NCI-H2107 treated with DMSO at 0.1 percent for 48 hours (cell line): Measurements from ENCODE around the gene NRXN2.
"Not testable (repeated sequence)": the region's sequence is repeated elsewhere in the genome, so short reads cannot be mapped to it uniquely, and the experiment has no call there.

ENCODE experiments used
- DNase-seq: peaks from one replicate; lab custom pipeline; 2025; ENCODE audit not compliant: unreplicated experiment; lab: John Stamatoyannopoulos, UW

NRXN2 gene

GRCh38 chr11:64608636-64609035 lies 114.4 kb downstream of the NRXN2 start:
- DNase-seq, result no peak

- DNase-seq, result no peak
Observed at GRCh38 chr11:64608046-64608445, 115.0 kb downstream of the NRXN2 start.

- no peak for DNase-seq
Observed at GRCh38 chr11:64607381-64607985, 115.5 kb downstream of the NRXN2 start.

DNA sequence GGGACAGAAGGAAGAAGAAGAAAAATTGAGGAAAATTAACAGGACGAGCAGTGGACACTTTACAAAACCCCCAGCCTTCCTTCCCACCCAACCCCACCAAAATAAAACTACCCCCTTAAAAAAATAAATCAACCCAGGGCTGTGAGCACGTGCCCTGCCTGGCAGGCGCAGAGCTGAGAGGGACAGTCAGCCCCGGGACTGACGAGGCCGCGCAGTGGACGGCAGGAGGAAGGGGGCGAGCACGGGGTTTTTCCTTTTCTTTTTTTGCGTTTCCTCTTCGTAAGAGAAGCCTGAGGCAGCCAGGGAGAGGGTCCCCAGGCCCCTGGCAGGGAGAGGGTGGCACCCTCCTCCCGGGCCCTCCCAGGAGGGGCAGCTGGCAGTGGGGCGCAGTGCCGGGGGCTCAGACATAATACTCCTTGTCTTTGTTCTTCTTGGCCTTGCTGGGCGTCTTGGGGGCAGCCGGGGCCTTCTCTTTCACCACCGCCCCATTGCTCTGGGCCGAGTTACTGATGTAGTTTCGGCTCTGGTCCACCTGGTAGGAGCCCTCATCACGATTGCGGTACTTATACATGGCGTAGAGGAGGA lies 116.1 kb downstream of the NRXN2 start:
- no peak for DNase-seq

DNA sequence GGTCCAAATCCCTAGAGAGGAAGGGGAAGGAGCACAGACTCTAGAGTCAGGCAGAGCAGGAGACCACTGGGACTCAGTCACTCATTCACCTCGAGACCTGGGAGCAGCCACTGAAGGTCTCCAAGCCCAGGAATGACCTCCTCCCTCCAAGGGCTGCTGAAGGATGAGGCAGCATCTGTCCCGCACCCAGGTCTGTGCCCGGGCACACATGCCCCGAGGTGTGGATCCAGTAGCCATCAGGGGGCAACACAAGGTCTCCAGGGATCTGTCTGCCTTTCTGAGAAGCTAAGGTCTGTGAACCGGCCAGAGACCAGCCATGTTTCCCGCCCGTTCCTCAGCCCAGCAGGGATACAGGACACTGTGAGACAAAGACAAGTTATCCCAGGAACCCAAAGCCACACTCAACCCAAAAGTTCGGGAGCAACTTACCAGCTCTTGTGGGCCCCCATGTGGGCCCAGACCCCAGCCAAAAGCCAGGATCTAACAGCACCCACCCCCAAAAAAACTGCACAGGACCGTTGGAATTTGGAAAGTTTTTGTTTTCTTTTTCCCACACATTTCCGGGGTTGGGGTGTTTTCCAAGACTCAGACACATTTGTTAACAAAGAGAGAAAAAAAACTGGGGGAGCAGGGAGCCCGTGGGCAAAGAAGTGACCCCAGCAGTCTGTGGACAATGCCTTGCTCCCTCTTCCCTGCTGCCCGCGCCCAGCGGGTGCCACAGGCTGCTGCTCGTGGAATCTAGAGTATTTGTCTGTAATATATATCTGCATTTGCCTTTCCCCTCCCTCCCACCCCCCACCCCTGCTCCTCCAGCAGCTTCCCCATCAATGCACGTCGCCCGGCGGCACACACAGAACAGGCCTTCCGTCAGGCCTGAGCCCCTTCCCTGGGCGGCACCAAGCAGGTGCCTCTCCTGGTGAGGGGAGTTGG lies 117.1 kb downstream of the NRXN2 start:
- DNase-seq, result no peak

DNA sequence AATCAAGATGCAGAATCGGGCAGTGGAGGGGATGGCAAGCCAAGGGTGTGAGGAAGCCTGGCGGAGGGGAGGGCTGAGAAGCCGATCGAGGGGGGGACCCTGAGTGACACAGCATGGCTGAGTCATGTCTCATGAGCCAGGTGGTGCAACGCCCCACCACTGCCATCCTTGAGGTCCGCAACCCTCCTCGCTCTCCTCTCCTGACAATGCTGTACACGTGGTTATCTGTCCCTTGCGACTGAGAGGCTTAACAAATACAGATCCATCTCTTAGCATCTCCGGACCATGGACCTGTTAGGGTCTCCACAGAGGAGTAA lies 117.8 kb downstream of the NRXN2 start:
- no peak for DNase-seq

DNA sequence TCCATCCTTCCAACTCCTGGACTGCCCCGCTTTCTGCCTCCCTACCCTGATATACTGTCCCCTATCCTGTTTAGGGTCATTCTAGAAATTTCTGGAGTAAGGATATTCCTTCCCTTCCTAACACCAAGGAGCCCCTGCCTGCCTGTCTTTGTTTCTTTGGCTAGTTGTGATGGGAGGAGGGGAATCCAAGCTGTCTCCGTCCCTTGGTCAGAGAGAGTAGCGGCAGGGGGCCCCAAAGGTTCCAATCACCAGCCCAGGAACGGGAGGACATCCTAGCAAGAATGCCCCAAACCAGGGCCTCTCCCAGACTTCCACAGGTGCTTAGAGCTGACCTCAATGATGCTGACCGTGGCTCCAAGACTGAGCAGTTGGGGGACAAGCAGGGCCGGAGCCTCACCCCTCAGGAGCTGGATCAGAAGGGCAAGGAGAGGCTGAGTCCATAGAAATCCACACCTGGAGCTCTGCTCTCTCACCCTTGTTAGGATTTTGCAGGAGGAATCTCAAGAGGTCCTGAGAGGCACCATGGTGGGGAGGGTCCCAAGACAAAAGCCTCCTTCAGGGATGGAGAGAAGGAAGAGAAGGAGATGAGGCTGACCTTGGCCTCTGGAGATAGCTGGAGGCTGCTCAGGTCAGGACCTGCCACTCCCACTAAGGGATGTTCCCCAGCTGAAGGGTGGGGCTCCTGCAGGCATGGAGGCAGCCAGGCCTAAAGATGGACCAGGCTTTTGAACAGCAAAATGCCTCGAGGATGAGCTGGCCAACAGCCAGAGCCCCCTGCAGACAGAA lies 118.3 kb downstream of the NRXN2 start:
- DNase-seq, result no peak

DNA sequence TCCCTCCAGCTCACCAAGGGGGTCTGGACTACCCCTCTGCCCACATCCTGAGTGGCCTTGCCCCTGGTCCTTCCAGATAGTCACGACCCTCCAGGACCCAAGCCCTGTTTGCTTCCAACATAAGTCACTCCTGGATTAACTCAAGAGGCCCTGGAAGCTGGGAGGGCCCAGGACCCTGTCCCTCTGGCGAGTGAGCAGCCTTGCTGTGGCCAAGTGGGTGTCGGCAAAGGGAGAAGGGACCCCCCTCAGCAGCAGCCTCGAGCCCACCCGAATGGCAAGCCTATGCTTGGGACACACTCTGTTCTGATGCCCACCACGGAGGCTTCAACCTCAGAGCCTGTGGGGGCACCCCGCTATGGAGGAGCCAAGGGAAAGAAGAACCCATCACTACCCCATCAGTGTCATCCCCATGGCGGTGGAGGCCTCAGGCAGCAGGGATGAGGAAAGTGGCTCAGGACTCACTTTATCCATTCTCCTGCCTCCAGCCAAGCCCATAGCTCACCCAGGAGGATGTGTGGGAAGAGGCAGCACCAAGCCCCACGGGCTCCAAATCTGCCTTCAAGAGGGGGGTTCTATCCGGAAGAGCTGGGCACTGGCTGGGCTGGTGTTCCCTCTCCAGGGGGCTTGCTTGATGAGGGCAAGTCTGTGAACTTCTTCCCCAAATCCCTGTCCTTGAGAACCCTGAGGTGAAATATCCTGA lies 119.4 kb downstream of the NRXN2 start:
- DNase-seq, result no peak

GRCh38 chr11:64602466-64603070 lies 120.4 kb downstream of the NRXN2 start:
- no peak for DNase-seq

- no peak for DNase-seq
Observed at GRCh38 chr11:64601605-64602465, 121.2 kb downstream of the NRXN2 start.

DNA sequence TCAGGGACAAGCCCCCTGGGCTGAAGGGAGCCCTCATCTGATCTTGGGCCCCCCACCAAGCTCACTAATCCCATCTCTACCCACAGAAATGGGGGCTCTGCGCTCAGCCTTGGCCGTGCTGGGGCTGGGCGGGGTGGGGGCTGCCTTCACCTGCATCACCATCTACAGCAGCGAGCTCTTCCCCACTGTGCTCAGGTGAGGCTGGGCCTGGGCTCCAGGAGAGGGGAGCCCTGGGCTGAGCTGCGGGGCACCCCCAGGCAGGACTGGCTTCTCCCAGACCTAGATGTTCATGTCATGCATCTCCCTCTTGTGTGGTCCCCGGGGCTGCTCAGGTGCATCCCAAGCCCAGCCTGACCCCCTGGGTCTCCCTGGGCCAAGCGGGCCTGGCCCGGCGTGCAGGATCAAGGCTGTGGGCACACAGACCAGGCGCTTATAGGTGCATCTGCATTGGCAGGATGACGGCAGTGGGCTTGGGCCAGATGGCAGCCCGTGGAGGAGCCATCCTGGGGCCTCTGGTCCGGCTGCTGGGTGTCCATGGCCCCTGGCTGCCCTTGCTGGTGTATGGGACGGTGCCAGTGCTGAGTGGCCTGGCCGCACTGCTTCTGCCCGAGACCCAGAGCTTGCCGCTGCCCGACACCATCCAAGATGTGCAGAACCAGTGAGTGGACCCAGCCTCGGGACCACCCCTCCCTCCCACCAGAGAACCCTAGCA lies 122.6 kb downstream of the NRXN2 start:
- DNase-seq, result no peak

GRCh38 chr11:64599698-64600211 lies 123.2 kb downstream of the NRXN2 start:
- DNase-seq, result no peak

GRCh38 chr11:64598797-64599697 lies 124.0 kb downstream of the NRXN2 start:
- no peak for DNase-seq

DNA sequence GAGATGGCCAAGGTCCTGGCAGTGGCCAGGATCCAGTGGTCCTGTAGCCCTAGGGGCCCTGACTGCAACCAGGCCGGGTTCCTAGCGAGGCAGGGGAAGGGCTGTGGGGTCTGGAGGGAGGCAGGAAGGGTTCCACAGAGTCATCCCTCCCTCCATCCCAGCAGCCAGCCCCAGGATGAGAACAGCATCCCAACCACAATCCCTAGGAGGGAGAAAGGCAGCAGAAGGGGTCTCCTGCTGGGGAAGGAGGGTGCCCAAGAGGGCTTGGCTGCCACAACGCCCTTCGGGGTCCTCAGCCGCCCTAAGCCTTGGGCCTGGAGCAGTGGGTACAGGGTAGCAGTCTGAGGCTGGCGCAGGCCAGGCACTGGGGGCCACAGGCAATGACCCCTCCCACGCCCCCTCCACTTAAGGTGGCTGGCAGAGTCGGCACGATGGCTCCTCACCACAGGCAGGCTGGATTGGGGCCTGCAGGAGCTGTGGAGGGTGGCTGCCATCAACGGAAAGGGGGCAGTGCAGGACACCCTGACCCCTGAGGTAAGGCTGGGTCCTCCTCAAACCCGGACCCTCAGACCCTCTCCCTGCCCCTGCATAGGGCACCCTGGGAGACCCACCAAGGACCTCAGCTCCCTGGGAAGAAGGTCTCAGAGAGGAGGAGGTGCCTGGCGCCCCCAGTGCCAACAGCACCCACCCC lies 124.7 kb downstream of the NRXN2 start:
- DNase-seq, result no peak

DNA sequence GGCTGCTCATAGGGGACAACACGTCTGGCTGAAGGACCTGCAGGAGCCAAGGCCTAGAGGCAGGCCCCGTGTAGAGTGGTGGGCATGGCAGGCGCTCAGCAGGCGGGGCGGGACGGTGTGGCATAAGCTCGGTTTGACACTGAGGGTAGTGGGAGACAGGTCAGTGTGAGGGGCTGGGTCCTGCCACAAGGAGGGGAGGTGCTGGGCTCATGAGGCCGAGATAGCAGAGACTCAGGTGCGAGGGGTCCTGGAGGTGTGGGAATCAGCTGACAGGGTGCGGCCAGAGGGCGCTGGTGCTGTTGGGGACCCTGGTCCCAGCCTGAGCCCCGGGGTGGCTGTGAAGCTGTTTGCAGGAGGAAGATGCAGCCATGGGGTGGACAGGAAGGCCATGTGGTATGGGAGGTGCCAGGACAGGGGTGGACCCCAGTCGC lies 125.3 kb downstream of the NRXN2 start:
- DNase-seq, result no peak

DNA sequence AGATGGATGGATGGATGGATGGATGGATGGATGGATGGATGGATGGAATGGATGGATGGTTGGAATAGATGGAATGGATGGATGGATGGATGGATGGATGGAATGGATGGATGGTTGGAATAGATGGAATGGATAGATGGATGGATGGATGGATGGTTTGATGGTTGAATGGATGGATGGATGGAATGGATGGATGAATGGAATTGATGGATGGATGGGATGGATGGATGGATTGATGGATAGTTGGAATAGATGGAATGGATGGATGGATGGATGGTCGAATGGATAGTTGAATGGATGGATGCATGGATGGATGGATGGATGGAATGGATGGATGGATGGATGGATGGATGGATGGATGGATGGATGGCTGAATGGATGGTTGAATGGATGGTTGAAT lies 127.1 kb downstream of the NRXN2 start:
- DNase-seq, result not testable (repeated sequence)
